ENCODE data around the gene ADAMTS19. TPM values are rescaled to one million over a fixed set of nuclear protein-coding genes. Genes with fewer than 3 reads are reported as not detected.

The ADAMTS19 gene
- total RNA-seq, 1 donor from 2014 or later, result not detected

DNA sequence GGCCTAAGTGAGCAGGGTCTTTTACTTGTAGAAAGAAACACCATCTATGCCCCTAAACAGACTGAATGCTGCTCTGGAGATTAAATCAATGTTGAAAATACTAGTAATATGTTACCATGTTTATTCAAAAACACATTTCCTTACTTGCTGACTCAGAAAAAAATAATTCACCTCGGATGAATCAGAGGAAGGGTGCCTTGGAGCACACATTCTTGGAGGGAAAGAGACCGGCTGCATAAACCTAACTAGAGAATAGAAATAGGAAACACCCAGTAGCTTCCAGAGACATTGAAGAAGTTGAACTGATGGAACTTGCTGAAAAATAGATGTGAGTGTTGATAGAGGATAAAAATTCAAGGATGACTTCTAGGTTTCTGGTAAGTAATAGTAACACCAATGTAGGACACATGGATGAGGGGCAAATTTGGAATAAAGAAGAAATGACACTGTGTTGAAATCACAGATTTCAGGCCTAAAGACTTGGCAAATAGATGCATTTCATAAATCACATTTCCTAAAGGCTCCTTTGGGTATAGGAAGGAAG lies 210.9 kb downstream of the ADAMTS19 start:
- no peak for DNase-seq
- ATAC-seq, result no peak
- intact Hi-C loops (cut with DNase I), result no loop called here
- no peak overlapping the region for H3K4me3 ChIP-seq
- no peaks in the 10 kb centered on the region for H3K4me1 ChIP-seq
- H3K36me3 ChIP-seq, result no peaks in the 10 kb centered on the region
- no peaks in the 10 kb centered on the region for H3K27me3 ChIP-seq (ENCODE audit: low read depth)
- H3K9me3 ChIP-seq, result no peaks in the 10 kb centered on the region
- TF ChIP-seq, protein P1, sequence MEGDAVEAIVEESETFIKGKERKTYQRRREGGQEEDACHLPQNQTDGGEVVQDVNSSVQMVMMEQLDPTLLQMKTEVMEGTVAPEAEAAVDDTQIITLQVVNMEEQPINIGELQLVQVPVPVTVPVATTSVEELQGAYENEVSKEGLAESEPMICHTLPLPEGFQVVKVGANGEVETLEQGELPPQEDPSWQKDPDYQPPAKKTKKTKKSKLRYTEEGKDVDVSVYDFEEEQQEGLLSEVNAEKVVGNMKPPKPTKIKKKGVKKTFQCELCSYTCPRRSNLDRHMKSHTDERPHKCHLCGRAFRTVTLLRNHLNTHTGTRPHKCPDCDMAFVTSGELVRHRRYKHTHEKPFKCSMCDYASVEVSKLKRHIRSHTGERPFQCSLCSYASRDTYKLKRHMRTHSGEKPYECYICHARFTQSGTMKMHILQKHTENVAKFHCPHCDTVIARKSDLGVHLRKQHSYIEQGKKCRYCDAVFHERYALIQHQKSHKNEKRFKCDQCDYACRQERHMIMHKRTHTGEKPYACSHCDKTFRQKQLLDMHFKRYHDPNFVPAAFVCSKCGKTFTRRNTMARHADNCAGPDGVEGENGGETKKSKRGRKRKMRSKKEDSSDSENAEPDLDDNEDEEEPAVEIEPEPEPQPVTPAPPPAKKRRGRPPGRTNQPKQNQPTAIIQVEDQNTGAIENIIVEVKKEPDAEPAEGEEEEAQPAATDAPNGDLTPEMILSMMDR (IDR thresholded peaks at IDR 0.05), result no peak
- H3K27ac ChIP-seq, result no peak overlapping the region

DNA sequence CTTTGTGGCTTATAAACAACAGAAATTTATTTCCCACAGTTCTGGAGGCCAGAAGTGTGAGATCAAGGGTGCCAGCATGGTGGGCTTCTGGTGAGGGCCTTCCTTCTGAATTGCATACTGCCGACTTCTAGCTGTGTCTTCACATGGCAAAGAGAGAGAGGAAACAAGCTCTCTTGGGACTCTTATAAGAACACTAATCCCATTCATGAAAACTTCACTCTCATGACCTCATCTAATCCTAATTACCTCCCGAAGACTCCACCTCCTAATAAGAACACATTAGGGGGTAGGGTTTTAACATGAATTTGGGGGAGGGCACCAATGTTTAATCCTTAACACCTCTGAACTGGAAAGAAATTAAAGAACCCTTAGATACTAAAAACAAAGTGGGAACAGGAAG lies 211.9 kb downstream of the ADAMTS19 start:
- Histone ChIP-seq H3K4me3 (no peak overlapping the region), H3K4me1 (no peaks in the 10 kb centered on the region), H3K36me3 (no peaks in the 10 kb centered on the region), H3K9me3 (no peaks in the 10 kb centered on the region), H3K27me3 (ENCODE audit: low read depth) (no peaks in the 10 kb centered on the region), H3K27ac (no peak overlapping the region)
- intact Hi-C loops (cut with DNase I), result no loop called here
- TF ChIP-seq, protein P1 (IDR thresholded peaks at IDR 0.05), result no peak
- no peak for DNase-seq
- ATAC-seq, result no peak

DNA sequence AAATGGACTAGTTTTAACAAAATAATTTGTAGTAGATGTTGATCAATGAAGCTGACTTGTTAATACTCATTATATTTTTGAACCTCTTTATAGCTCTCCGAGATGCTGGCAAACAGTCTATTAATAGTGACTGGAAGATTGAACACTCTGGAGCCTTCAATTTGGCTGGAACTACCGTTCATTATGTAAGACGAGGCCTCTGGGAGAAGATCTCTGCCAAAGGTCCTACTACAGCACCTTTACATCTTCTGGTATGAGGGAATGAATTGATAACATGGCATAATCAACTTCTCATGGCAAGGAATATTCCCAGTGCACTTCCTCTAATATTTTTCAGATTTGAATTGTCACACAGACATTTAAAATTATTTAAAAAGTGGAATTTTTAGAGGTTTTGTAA lies 219.6 kb downstream of the ADAMTS19 start:
- intact Hi-C loops (cut with DNase I), result no loop called here
- H3K36me3 ChIP-seq, result no peaks in the 10 kb centered on the region
- ATAC-seq, result no peak
- H3K27ac ChIP-seq, result no peak overlapping the region
- no peaks in the 10 kb centered on the region for H3K27me3 ChIP-seq (ENCODE audit: low read depth)
- DNase-seq, result no peak
- no peaks in the 10 kb centered on the region for H3K9me3 ChIP-seq
- H3K4me1 ChIP-seq, result no peaks in the 10 kb centered on the region
- no peak overlapping the region for H3K4me3 ChIP-seq
- TF ChIP-seq, protein P1 (IDR thresholded peaks at IDR 0.05), result no peak

DNA sequence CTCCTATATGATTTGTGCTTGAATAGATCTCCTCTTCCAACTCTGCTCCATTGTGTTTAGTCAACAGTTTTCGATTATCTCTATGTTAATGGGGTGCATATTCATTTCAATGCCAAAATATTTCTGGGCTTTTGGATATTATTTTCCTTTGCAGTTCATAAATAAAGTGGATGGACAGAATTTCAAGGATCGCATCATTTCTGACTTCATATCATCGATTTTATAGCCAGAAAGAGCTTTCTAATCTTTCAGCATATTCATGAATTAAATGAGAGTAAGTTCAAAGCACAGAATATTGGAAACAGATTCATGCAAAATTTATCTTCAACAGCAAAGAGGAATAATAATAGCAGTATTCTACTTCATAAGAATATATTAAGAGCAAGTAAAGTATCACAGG lies 227.8 kb downstream of the ADAMTS19 start:
- H3K27me3 ChIP-seq (ENCODE audit: low read depth), result no peaks in the 10 kb centered on the region
- intact Hi-C loops (cut with DNase I), result no loop called here
- H3K27ac ChIP-seq, result no peak overlapping the region
- H3K4me1 ChIP-seq, result no peaks in the 10 kb centered on the region
- TF ChIP-seq, protein P1 (IDR thresholded peaks at IDR 0.05), result no peak
- DNase-seq (no peak), ATAC-seq (no peak)
- no peaks in the 10 kb centered on the region for H3K36me3 ChIP-seq
- no peaks in the 10 kb centered on the region for H3K9me3 ChIP-seq
- H3K4me3 ChIP-seq, result no peak overlapping the region

DNA sequence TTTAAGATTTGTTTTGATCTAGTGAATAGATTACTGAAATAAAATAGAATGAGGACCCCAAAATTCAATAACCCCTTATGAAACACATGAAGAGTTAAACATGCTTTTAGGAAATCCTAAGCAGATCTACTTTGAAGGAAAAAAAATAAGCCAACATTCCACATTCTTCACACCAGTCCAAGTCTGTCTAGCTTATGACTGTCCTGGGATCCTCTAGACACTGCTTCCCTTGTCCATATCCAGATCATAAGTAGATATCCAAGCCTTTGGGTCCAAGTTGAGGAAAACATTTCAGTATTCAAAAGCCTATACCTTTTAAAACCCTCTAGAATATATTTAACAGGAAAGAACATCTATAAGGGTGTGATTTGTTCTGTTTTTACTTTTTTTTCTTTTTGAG lies 228.9 kb downstream of the ADAMTS19 start:
- Histone ChIP-seq H3K27ac (no peak overlapping the region), H3K9me3 (no peaks in the 10 kb centered on the region), H3K27me3 (ENCODE audit: low read depth) (no peaks in the 10 kb centered on the region), H3K36me3 (no peaks in the 10 kb centered on the region), H3K4me3 (no peak overlapping the region), H3K4me1 (no peaks in the 10 kb centered on the region)
- no peak for ATAC-seq
- DNase-seq, result no peak
- intact Hi-C loops (cut with DNase I), result no loop called here
- TF ChIP-seq, protein P1 (IDR thresholded peaks at IDR 0.05), result no peak

DNA sequence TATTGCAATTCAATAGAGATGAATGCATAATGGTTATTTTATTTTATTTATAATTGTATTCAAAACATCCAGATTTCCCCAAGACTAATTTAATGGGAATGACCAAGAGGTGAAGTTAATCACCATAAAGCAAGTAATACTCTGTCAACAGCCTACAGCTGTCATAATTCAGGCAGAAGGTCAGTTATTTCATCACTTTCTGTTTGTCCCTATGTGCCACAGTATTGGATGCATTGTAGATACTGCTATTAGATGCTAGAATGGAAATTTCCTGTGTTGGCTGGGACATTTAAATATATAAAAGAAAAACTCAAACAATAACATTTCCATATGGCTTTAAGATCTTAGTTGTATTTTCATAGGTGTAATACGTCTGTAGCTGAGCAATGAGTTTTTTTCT lies 231.1 kb downstream of the ADAMTS19 start:
- H3K4me1 ChIP-seq, result no peaks in the 10 kb centered on the region
- intact Hi-C loops (cut with DNase I), result no loop called here
- ATAC-seq (no peak), DNase-seq (no peak)
- no peaks in the 10 kb centered on the region for H3K9me3 ChIP-seq
- H3K27me3 ChIP-seq (ENCODE audit: low read depth), result no peaks in the 10 kb centered on the region
- TF ChIP-seq, protein P1 (IDR thresholded peaks at IDR 0.05), result no peak
- H3K36me3 ChIP-seq, result no peaks in the 10 kb centered on the region
- H3K4me3 ChIP-seq, result no peak overlapping the region
- H3K27ac ChIP-seq, result no peak overlapping the region

Measured in lower lobe of right lung (tissue), 2 donors.